Stimulated activated memory B cell treated with anti-CD40 and anti-IgM and Interleukin-4, amounts not matched to agents 10 μg/mL and 1 μg/mL and 100 μg/mL, for 72 hours (primary cell): ENCODE data around the gene ATP9A.
"Not testable (repeated sequence)": the region's sequence is repeated elsewhere in the genome, so short reads cannot be mapped to it uniquely, and the experiment has no call there.

Experiments used
- ATAC-seq: fragments of 150-1000 bp; cut with Tn5 transposase; 2 replicates; pipeline ENCODE4 v1.10.0; 2021
- H3K27ac Mint-ChIP-seq: one replicate; pipeline ENCODE4 v1.8.0; 2022; ENCODE audit warnings: mild to moderate bottlenecking, mixed read lengths
- H3K27me3 Mint-ChIP-seq: one replicate; pipeline ENCODE4 v1.8.0; 2022; ENCODE audit warnings: mixed read lengths
- H3K36me3 Mint-ChIP-seq: one replicate; pipeline ENCODE4 v1.8.0; 2022; ENCODE audit warnings: mixed read lengths
- H3K4me1 Mint-ChIP-seq: one replicate; pipeline ENCODE4 v1.8.0; 2022; ENCODE audit warnings: mixed read lengths
- H3K4me3 Mint-ChIP-seq: one replicate; pipeline ENCODE4 v1.8.0; 2022; ENCODE audit warnings: mild to moderate bottlenecking, moderate library complexity, mixed read lengths
- H3K9me3 Mint-ChIP-seq: one replicate; pipeline ENCODE4 v1.8.0; 2022; ENCODE audit warnings: mixed read lengths

Gene ATP9A

GRCh38 chr20:51750037-51750769 lies 18.0 kb downstream of the ATP9A start:
- peaks cover 10% of the 10 kb centered on the region for H3K27me3 Mint-ChIP-seq

GRCh38 chr20:51749674-51750036 lies 18.5 kb downstream of the ATP9A start:
- H3K27ac Mint-ChIP-seq = no peak overlapping the region
- H3K4me1 Mint-ChIP-seq = no peaks in the 10 kb centered on the region
- peaks cover 10% of the 10 kb centered on the region for H3K27me3 Mint-ChIP-seq
- H3K9me3 Mint-ChIP-seq = peaks cover 5% of the 10 kb centered on the region
- H3K4me3 Mint-ChIP-seq = no peak overlapping the region
- no peaks in the 10 kb centered on the region for H3K36me3 Mint-ChIP-seq
- no peak for ATAC-seq

More at GRCh38 chr20:51750037-51750769, 18.0 kb downstream of the ATP9A start:
- no peak overlapping the region for H3K27ac Mint-ChIP-seq
- no peaks in the 10 kb centered on the region for H3K36me3 Mint-ChIP-seq
- ATAC-seq = peak; percentile 72
- no peak overlapping the region for H3K4me3 Mint-ChIP-seq
- no peaks in the 10 kb centered on the region for H3K4me1 Mint-ChIP-seq
- peaks cover 5% of the 10 kb centered on the region for H3K9me3 Mint-ChIP-seq

GRCh38 chr20:51747182-51747911 lies 20.8 kb downstream of the ATP9A start:
- no peaks in the 10 kb centered on the region for H3K4me1 Mint-ChIP-seq
- H3K36me3 Mint-ChIP-seq = no peaks in the 10 kb centered on the region
- H3K4me3 Mint-ChIP-seq = no peak overlapping the region
- H3K27ac Mint-ChIP-seq = no peak overlapping the region
- peaks cover 7% of the 10 kb centered on the region for H3K9me3 Mint-ChIP-seq
- H3K27me3 Mint-ChIP-seq = peaks cover 10% of the 10 kb centered on the region
- ATAC-seq = no peak

GRCh38 chr20:51745804-51746203 lies 22.4 kb downstream of the ATP9A start:
- H3K27me3 Mint-ChIP-seq = peaks cover 10% of the 10 kb centered on the region
- H3K4me3 Mint-ChIP-seq = no peak overlapping the region
- H3K9me3 Mint-ChIP-seq = peaks cover 7% of the 10 kb centered on the region
- no peaks in the 10 kb centered on the region for H3K36me3 Mint-ChIP-seq
- H3K4me1 Mint-ChIP-seq = no peaks in the 10 kb centered on the region
- no peak for ATAC-seq
- no peak overlapping the region for H3K27ac Mint-ChIP-seq

GRCh38 chr20:51740838-51741237 lies 27.4 kb downstream of the ATP9A start:
- H3K9me3 Mint-ChIP-seq = peaks cover 6% of the 10 kb centered on the region
- H3K27ac Mint-ChIP-seq = no peak overlapping the region
- H3K4me3 Mint-ChIP-seq = no peak overlapping the region
- H3K27me3 Mint-ChIP-seq = peaks cover 17% of the 10 kb centered on the region
- no peak for ATAC-seq
- H3K4me1 Mint-ChIP-seq = no peaks in the 10 kb centered on the region
- no peaks in the 10 kb centered on the region for H3K36me3 Mint-ChIP-seq

GRCh38 chr20:51740308-51740707 lies 27.9 kb downstream of the ATP9A start:
- not testable (repeated sequence) for H3K27ac Mint-ChIP-seq, H3K4me1 Mint-ChIP-seq, H3K4me3 Mint-ChIP-seq, H3K9me3 Mint-ChIP-seq, ATAC-seq, H3K36me3 Mint-ChIP-seq
- peaks cover 12% of the 10 kb centered on the region for H3K27me3 Mint-ChIP-seq

GRCh38 chr20:51739722-51740249 lies 28.4 kb downstream of the ATP9A start:
- peaks cover 10% of the 10 kb centered on the region for H3K27me3 Mint-ChIP-seq
- no peaks in the 10 kb centered on the region for H3K4me1 Mint-ChIP-seq
- ATAC-seq = no peak
- no peak overlapping the region for H3K4me3 Mint-ChIP-seq
- H3K36me3 Mint-ChIP-seq = no peaks in the 10 kb centered on the region
- H3K9me3 Mint-ChIP-seq = peaks cover 2% of the 10 kb centered on the region
- H3K27ac Mint-ChIP-seq = no peak overlapping the region

- Mint-ChIP-seq H3K27me3 (peaks cover 10% of the 10 kb centered on the region), H3K27ac (no peak overlapping the region), H3K36me3 (no peaks in the 10 kb centered on the region), H3K4me3 (no peak overlapping the region), H3K4me1 (no peaks in the 10 kb centered on the region), H3K9me3 (no peaks in the 10 kb centered on the region)
- ATAC-seq = no peak
These were observed 29.2 kb downstream of the ATP9A start for GRCh38 chr20:51738877-51739447.

- not testable (repeated sequence) for H3K4me1 Mint-ChIP-seq, H3K27ac Mint-ChIP-seq, ATAC-seq, H3K36me3 Mint-ChIP-seq, H3K9me3 Mint-ChIP-seq, H3K4me3 Mint-ChIP-seq
- peaks cover 10% of the 10 kb centered on the region for H3K27me3 Mint-ChIP-seq
These were observed 29.9 kb downstream of the ATP9A start for GRCh38 chr20:51738261-51738660.

GRCh38 chr20:51736947-51737346 lies 31.2 kb downstream of the ATP9A start:
- no peak for ATAC-seq
- H3K4me1 Mint-ChIP-seq = no peaks in the 10 kb centered on the region
- no peaks in the 10 kb centered on the region for H3K36me3 Mint-ChIP-seq
- no peak overlapping the region for H3K4me3 Mint-ChIP-seq
- peaks cover 10% of the 10 kb centered on the region for H3K27me3 Mint-ChIP-seq
- no peaks in the 10 kb centered on the region for H3K9me3 Mint-ChIP-seq
- no peak overlapping the region for H3K27ac Mint-ChIP-seq

- ATAC-seq = peak; percentile 11
- H3K4me1 Mint-ChIP-seq = no peaks in the 10 kb centered on the region
- no peaks in the 10 kb centered on the region for H3K9me3 Mint-ChIP-seq
- H3K36me3 Mint-ChIP-seq = no peaks in the 10 kb centered on the region
- no peak overlapping the region for H3K4me3 Mint-ChIP-seq
- peaks cover 10% of the 10 kb centered on the region for H3K27me3 Mint-ChIP-seq
- H3K27ac Mint-ChIP-seq = no peak overlapping the region
These were observed 32.2 kb downstream of the ATP9A start for GRCh38 chr20:51735728-51736600.

GRCh38 chr20:51734876-51735720 lies 33.1 kb downstream of the ATP9A start:
- Mint-ChIP-seq H3K4me3 (no peak overlapping the region), H3K9me3 (no peaks in the 10 kb centered on the region), H3K27ac (no peak overlapping the region), H3K36me3 (no peaks in the 10 kb centered on the region), H3K27me3 (peaks cover 10% of the 10 kb centered on the region), H3K4me1 (no peaks in the 10 kb centered on the region)
- no peak for ATAC-seq

GRCh38 chr20:51733070-51733469 lies 35.1 kb downstream of the ATP9A start:
- ATAC-seq = no peak

GRCh38 chr20:51732096-51732791 lies 35.9 kb downstream of the ATP9A start:
- ATAC-seq = no peak
- Mint-ChIP-seq H3K4me3 (no peak overlapping the region), H3K36me3 (no peaks in the 10 kb centered on the region), H3K27ac (no peak overlapping the region), H3K27me3 (no peaks in the 10 kb centered on the region), H3K9me3 (no peaks in the 10 kb centered on the region), H3K4me1 (no peaks in the 10 kb centered on the region)

More at GRCh38 chr20:51733070-51733469, 35.1 kb downstream of the ATP9A start:
- H3K4me1 Mint-ChIP-seq = no peaks in the 10 kb centered on the region
- no peaks in the 10 kb centered on the region for H3K36me3 Mint-ChIP-seq
- no peak overlapping the region for H3K27ac Mint-ChIP-seq
- no peaks in the 10 kb centered on the region for H3K9me3 Mint-ChIP-seq
- H3K27me3 Mint-ChIP-seq = no peaks in the 10 kb centered on the region
- no peak overlapping the region for H3K4me3 Mint-ChIP-seq
